HCT116 (cell line): ENCODE results near the gene GRIN2C. TPM values are rescaled to one million over a fixed set of nuclear protein-coding genes. Genes with fewer than 3 reads are reported as not detected.

ENCODE experiments used
- ATAC-seq: fragments of 200-7000 bp; cut with Tn5 transposase; 2 replicates; pipeline ENCODE4 v1.9.1; 2020; ENCODE audit warnings: mild to moderate bottlenecking, moderate library complexity
- BruUV-seq: library from RNA; stranded (reverse); fragments of 400-500 nt; replicated peaks from 2 replicates; lab custom pipeline; 2021; lab: Mats Ljungman, UMichigan
- CTCF ChIA-PET: fragments of 300-600 bp; sonication (Branson Sonifier 250); formaldehyde crosslinking; loops from one replicate; lab custom pipeline; 2021; ENCODE audit warnings: antibody characterized with exemption; lab: Charles Lee
- POLR2A ChIA-PET: fragments of 300-600, 350-600 bp; sonication (Branson Sonifier 250); formaldehyde crosslinking; loops from one replicate; lab custom pipeline; 2021; ENCODE audit warnings: antibody characterized with exemption; lab: Charles Lee
- RAD21 ChIA-PET, 2 experiments: fragments of 300-600 bp; sonication (Branson Sonifier 250); formaldehyde crosslinking; loops; one replicate each; lab custom pipeline; 2023; ENCODE audit warnings: low total read pairs in 2 of 2; ENCODE audit not compliant: uncharacterized antibody in 2 of 2, unreplicated experiment in 2 of 2, low non-redundant PET in 1 of 2; lab: Charles Lee
- DNase-seq: peaks from one replicate; pipeline ENCODE4 v3.0.0-alpha.2; 2010; ENCODE audit warnings: low read depth, low spot score
- H2AFZ ChIP-seq: fragments of 200-600 bp; shearing (Covaris generic), sonication (generic); 2 replicates; pipeline ENCODE4 v1.6.1; 2017; ENCODE audit warnings: low read depth, mixed run types, mixed read lengths, antibody characterized with exemption, low read length; ENCODE audit not compliant: poor library complexity, severe bottlenecking
- H3K27ac ChIP-seq: 2 replicates; pipeline ENCODE4 v1.5.1; 2012; ENCODE audit warnings: low read depth, low read length
- H3K27me3 ChIP-seq: fragments of 200-600 bp; sonication (generic); 2 replicates; pipeline ENCODE4 v1.6.1; 2016; ENCODE audit warnings: mixed run types, low read length, mixed read lengths; ENCODE audit not compliant: insufficient read depth
- H3K36me3 ChIP-seq, 2 experiments: fragments of 200-500 bp in 1 of 2; fragments of 200-600 bp in 1 of 2; sonication (Bioruptor generic) in 1 of 2; sonication (generic) in 1 of 2; 2 replicates each; pipeline versions ENCODE4 v1.5.1 to v1.6.1; 2014 to 2016; ENCODE audit warnings: low read length in 2 of 2, inconsistent platforms in 1 of 2, mixed read lengths in 1 of 2, mixed run types in 1 of 2; ENCODE audit not compliant: insufficient read depth in 2 of 2, control insufficient read depth in 1 of 2
- H3K4me1 ChIP-seq, 2 experiments: fragments of 200-600 bp in 1 of 2; sonication (generic) in 1 of 2; 2 replicates each; pipeline versions ENCODE4 v1.5.1 to v1.6.1; 2012 to 2017; ENCODE audit warnings: low read length in 2 of 2, inconsistent platforms in 1 of 2, mild to moderate bottlenecking in 1 of 2, mixed read lengths in 1 of 2, mixed run types in 1 of 2, moderate library complexity in 1 of 2; ENCODE audit not compliant: insufficient read depth in 2 of 2, control insufficient read depth in 1 of 2
- H3K4me2 ChIP-seq: fragments of 200-600 bp; sonication (generic); 2 replicates; pipeline ENCODE4 v1.6.1; 2017; ENCODE audit warnings: mixed run types, low read length, mixed read lengths
- H3K4me3 ChIP-seq, 2 experiments: fragments of 200-600 bp in 1 of 2; sonication (generic) in 1 of 2; replicated peaks in 1 of 2; 2 replicates each; pipeline ENCODE4 v1.5.1; 2011 to 2016; ENCODE audit warnings: low read length in 2 of 2, control low read depth in 1 of 2, low read depth in 1 of 2, mild to moderate bottlenecking in 1 of 2, mixed read lengths in 1 of 2, mixed run types in 1 of 2
- H3K79me2 ChIP-seq: fragments of 200-600 bp; sonication (generic); 2 replicates; pipeline ENCODE4 v1.6.1; 2017; ENCODE audit warnings: mild to moderate bottlenecking, mixed run types, low read length, moderate library complexity, mixed read lengths; ENCODE audit not compliant: insufficient read depth
- H3K9ac ChIP-seq: fragments of 200-600 bp; sonication (generic); 2 replicates; pipeline ENCODE4 v1.6.1; 2016; ENCODE audit warnings: low read length, mixed read lengths
- H3K9me2 ChIP-seq: fragments of 200-600 bp; sonication (generic), shearing (Covaris generic); 2 replicates; pipeline ENCODE4 v1.6.1; 2017; ENCODE audit warnings: mixed run types, mild to moderate bottlenecking, moderate library complexity; ENCODE audit not compliant: insufficient read depth
- H3K9me3 ChIP-seq, 2 experiments: fragments of 200-500 bp in 1 of 2; fragments of 200-600 bp in 1 of 2; sonication (Bioruptor generic) in 1 of 2; sonication (generic) in 1 of 2; 2 replicates each; pipeline ENCODE4 v1.6.1; 2014 to 2017; ENCODE audit warnings: low read length in 2 of 2, mixed read lengths in 2 of 2, inconsistent platforms in 1 of 2, low read depth in 1 of 2, mild to moderate bottlenecking in 1 of 2, mixed run types in 1 of 2, moderate library complexity in 1 of 2; ENCODE audit not compliant: control insufficient read depth in 1 of 2, insufficient read depth in 1 of 2
- H4K20me1 ChIP-seq: fragments of 200-600 bp; sonication (generic), shearing (Covaris generic); 2 replicates; pipeline ENCODE4 v1.6.1; 2017; ENCODE audit warnings: mixed run types, mild to moderate bottlenecking, moderate library complexity; ENCODE audit not compliant: insufficient read depth
- CEBPB ChIP-seq: IDR thresholded peaks from 2 replicates; pipeline ENCODE4 v1.6.1; 2012; ENCODE audit warnings: low read depth
- EGR1 ChIP-seq: IDR thresholded peaks from 2 replicates; pipeline ENCODE4 v1.6.1; 2012; ENCODE audit warnings: low read depth
- EZH2 ChIP-seq: fragments of 200-600 bp; sonication (generic); IDR thresholded peaks from 2 replicates; pipeline ENCODE4 v1.6.1; 2017; ENCODE audit warnings: antibody characterized with exemption, mixed run types
- FOSL1 ChIP-seq: IDR thresholded peaks from 2 replicates; pipeline ENCODE4 v1.6.1; 2012; ENCODE audit warnings: low read depth
- JUND ChIP-seq: IDR thresholded peaks from 2 replicates; pipeline ENCODE4 v1.6.1; 2012
- POLR2A ChIP-seq: IDR thresholded peaks from 2 replicates; pipeline ENCODE4 v1.7.0; 2011; ENCODE audit warnings: borderline replicate concordance; ENCODE audit not compliant: insufficient read depth, insufficient read length; ENCODE audit errors: extremely low read depth
- SP1 ChIP-seq: IDR thresholded peaks from 2 replicates; pipeline ENCODE4 v1.6.1; 2012; ENCODE audit warnings: low read depth
- SRF ChIP-seq: IDR thresholded peaks from 2 replicates; pipeline ENCODE4 v1.6.1; 2012; ENCODE audit warnings: low read depth
- ZFX ChIP-seq: fragments of 450-650 bp; IDR thresholded peaks from 2 replicates; pipeline ENCODE4 v1.6.1; 2017
- intact Hi-C: fragments of 100-400 bp; cut with micrococcal nuclease; formaldehyde crosslinking; loops from 2 replicates; pipeline ENCODE4 v1.10.0; 2022
- total RNA-seq: library from RNA; stranded (reverse); gene quantifications from one replicate; pipeline ENCODE4 v1.2.1, GENCODE V29; 2021; ENCODE audit not compliant: unreplicated experiment
- TF ChIP-seq, protein P1 (sequence below): IDR thresholded peaks from 2 replicates; pipeline ENCODE4 v1.6.1; 2011; ENCODE audit warnings: mild to moderate bottlenecking, low read length, moderate library complexity; ENCODE audit not compliant: insufficient replicate concordance; ENCODE audit errors: extremely low read depth

The GRIN2C gene
- total RNA-seq, 1 experiment from 2014 or later, result 2.2 TPM

DNA sequence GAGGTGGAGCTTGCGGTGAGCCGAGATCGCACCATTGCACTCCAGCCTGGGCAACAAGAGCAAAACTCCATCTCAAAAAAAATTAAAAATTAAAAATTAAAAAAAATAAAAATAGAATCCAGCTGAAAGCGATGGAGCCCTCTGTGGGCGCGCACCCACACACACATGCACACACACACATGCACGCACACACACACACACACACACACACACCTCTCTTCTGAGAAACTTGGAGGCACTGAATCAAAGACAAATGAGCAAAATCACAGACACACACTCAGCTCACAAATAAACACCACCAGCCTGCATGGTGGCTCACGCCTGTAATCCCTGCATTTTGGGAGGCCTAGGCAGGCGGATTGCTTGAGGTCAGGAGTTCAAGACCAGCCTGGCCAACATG lies 43.3 kb upstream of the GRIN2C start:
- intact Hi-C loops, result no loop called here
- TF ChIP-seq EZH2, result no peak
- no peak for TF ChIP-seq FOSL1
- TF ChIP-seq, protein P1, sequence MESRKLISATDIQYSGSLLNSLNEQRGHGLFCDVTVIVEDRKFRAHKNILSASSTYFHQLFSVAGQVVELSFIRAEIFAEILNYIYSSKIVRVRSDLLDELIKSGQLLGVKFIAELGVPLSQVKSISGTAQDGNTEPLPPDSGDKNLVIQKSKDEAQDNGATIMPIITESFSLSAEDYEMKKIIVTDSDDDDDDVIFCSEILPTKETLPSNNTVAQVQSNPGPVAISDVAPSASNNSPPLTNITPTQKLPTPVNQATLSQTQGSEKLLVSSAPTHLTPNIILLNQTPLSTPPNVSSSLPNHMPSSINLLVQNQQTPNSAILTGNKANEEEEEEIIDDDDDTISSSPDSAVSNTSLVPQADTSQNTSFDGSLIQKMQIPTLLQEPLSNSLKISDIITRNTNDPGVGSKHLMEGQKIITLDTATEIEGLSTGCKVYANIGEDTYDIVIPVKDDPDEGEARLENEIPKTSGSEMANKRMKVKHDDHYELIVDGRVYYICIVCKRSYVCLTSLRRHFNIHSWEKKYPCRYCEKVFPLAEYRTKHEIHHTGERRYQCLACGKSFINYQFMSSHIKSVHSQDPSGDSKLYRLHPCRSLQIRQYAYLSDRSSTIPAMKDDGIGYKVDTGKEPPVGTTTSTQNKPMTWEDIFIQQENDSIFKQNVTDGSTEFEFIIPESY, result no peak
- TF ChIP-seq JUND, result no peak
- no peak for TF ChIP-seq POLR2A
- TF ChIP-seq SRF, result no peak
- no peak for TF ChIP-seq SP1
- TF ChIP-seq CEBPB, result no peak
- no peak for TF ChIP-seq ZFX
- TF ChIP-seq EGR1, result no peak
- Histone ChIP-seq H3K27me3 (no peaks in the 10 kb centered on the region), H3K4me2 (no peak overlapping the region), H3K4me1 (peaks cover 3 to 26% of the 10 kb centered on the region in 2 experiments), H3K9me2 (no peaks in the 10 kb centered on the region), H3K9ac (no peak overlapping the region), H4K20me1 (no peaks in the 10 kb centered on the region), H2AFZ (no peak overlapping the region), H3K36me3 (no peaks in the 10 kb centered on the region), H3K27ac (no peak overlapping the region), H3K79me2 (no peaks in the 10 kb centered on the region), H3K4me3 (no peak overlapping the region), H3K9me3 (no peaks in the 10 kb centered on the region)
- RAD21 ChIA-PET, result no interaction called here
- no TSS peak for BruUV-seq
- CTCF ChIA-PET, result no interaction called here
- DNase-seq (no peak), ATAC-seq (no peak)
- POLR2A ChIA-PET, result no interaction called here
